GM19468 (cell line): Measurements from ENCODE around the gene LRRC57.
A peak's percentile ranks its signal among the peaks of the same experiment; 100 is the strongest.

Source experiments
- ATAC-seq: cut with Tn5 transposase; IDR thresholded peaks from one replicate; pipeline ENCODE4 v1.9.1; 2021; ENCODE audit warnings: mild to moderate bottlenecking, moderate library complexity, moderate number of reproducible peaks; ENCODE audit not compliant: unreplicated experiment; ENCODE audit errors: extremely low read depth

The LRRC57 gene

GRCh38 chr15:42493679-42494078, 54.9 kb downstream of the LRRC57 start:
- ATAC-seq = no peak

GRCh38 chr15:42491539-42492225, 56.9 kb downstream of the LRRC57 start:
- no peak for ATAC-seq

- ATAC-seq = peak; percentile 43
Observed at GRCh38 chr15:42490671-42491538, 57.7 kb downstream of the LRRC57 start, which contains the start of gene ZNF106. TSS of gene ZNF106 (minus strand) at chr15:42491141. CDS start at chr15:42472289, 18,852 bp downstream.

- ATAC-seq = no peak
Observed at GRCh38 chr15:42490291-42490670, 58.3 kb downstream of the LRRC57 start.
